K562 (cell line): ENCODE measurements around the gene AFAP1. TPM values are rescaled to one million over a fixed set of nuclear protein-coding genes. Genes with fewer than 3 reads are reported as not detected.

Source experiments
- ADNP ChIP-seq: fragments of 200-800 bp; sonication (Bioruptor generic); IDR thresholded peaks from 2 replicates; pipeline ENCODE4 v1.6.1; 2016; ENCODE audit warnings: missing genetic modification characterization, missing compliant biosample characterization
- BCOR ChIP-seq: fragments of 450-650 bp; IDR thresholded peaks from 2 replicates; pipeline ENCODE4 v1.6.1; 2016
- CEBPG ChIP-seq, 3 experiments: fragments of 200-800 bp in 1 of 3; sonication (Bioruptor generic) in 1 of 3; sonication (generic) in 1 of 3; formaldehyde crosslinking in 1 of 3; IDR thresholded peaks in 2 of 3; conservative IDR thresholded peaks in 1 of 3; 2 replicates each; pipeline versions ENCODE4 v1.6.1 to v1.8.0; 2016 to 2022; ENCODE audit warnings: missing compliant biosample characterization in 2 of 3, missing genetic modification characterization in 2 of 3, mild to moderate bottlenecking in 1 of 3, missing genetic modification reagents in 1 of 3
- JUNB ChIP-seq: fragments of 450-650 bp; formaldehyde crosslinking; conservative IDR thresholded peaks from 2 replicates; pipeline ENCODE4 v1.4.0; 2020; ENCODE audit warnings: mild to moderate bottlenecking
- KDM1A ChIP-seq, 2 experiments: fragments of 450-650 bp; IDR thresholded peaks; 2 replicates each; pipeline ENCODE4 v1.6.1; 2016; ENCODE audit warnings: mild to moderate bottlenecking in 2 of 2
- NCOA1 ChIP-seq: fragments of 450-650 bp; IDR thresholded peaks from 2 replicates; pipeline ENCODE4 v1.6.1; 2016; ENCODE audit warnings: low read depth
- RBFOX2 ChIP-seq: fragments of 200-400 bp; formaldehyde crosslinking; IDR thresholded peaks from 2 replicates; pipeline ENCODE4 v1.6.1; 2017; ENCODE audit warnings: low read depth, mild to moderate bottlenecking, low read length, moderate library complexity
- RBM17 ChIP-seq: fragments of 200-400 bp; formaldehyde crosslinking; IDR thresholded peaks from 2 replicates; pipeline ENCODE4 v1.6.1; 2017; ENCODE audit warnings: low read depth, mild to moderate bottlenecking, low read length, borderline replicate concordance
- RBM22 ChIP-seq: fragments of 200-400 bp; formaldehyde crosslinking; IDR thresholded peaks from 2 replicates; pipeline ENCODE4 v1.6.1; 2018; ENCODE audit warnings: low read length, low read depth; ENCODE audit not compliant: poor library complexity, severe bottlenecking
- RBM25 ChIP-seq: fragments of 200-400 bp; formaldehyde crosslinking; IDR thresholded peaks from 2 replicates; pipeline ENCODE4 v1.6.1; 2018; ENCODE audit warnings: low read length, low read depth, moderate library complexity; ENCODE audit not compliant: severe bottlenecking
- SRSF9 ChIP-seq: fragments of 200-400 bp; formaldehyde crosslinking; IDR thresholded peaks from 2 replicates; pipeline ENCODE4 v1.6.1; 2017; ENCODE audit warnings: low read depth, low read length, borderline replicate concordance
- TOE1 ChIP-seq, 2 experiments: fragments of 450-650 bp in 1 of 2; sonication (generic) in 1 of 2; formaldehyde crosslinking in 1 of 2; IDR thresholded peaks; 2 replicates each; pipeline versions ENCODE4 v1.7.1 to v1.8.0; 2016 to 2022; ENCODE audit warnings: borderline replicate concordance in 2 of 2, mild to moderate bottlenecking in 2 of 2, antibody characterized with exemption in 1 of 2, inconsistent platforms in 1 of 2, low read depth in 1 of 2, missing genetic modification reagents in 1 of 2, moderate library complexity in 1 of 2
- XRCC5 ChIP-seq: fragments of 200-400 bp; formaldehyde crosslinking; IDR thresholded peaks from 2 replicates; pipeline ENCODE4 v1.6.1; 2017; ENCODE audit warnings: low read depth, mild to moderate bottlenecking, low read length
- ZFP1 ChIP-seq: fragments of 450-650 bp; formaldehyde crosslinking; IDR thresholded peaks from 2 replicates; pipeline ENCODE4 v1.4.0; 2020; ENCODE audit warnings: mild to moderate bottlenecking, mixed read lengths
- ZNF239 ChIP-seq: fragments of 250-450 bp; sonication (Bioruptor Pico); IDR thresholded peaks from 2 replicates; pipeline ENCODE4 v1.4.0; 2020; ENCODE audit warnings: mild to moderate bottlenecking
- ZNF407 ChIP-seq: fragments of 450-650 bp; IDR thresholded peaks from 2 replicates; pipeline ENCODE4 v1.6.1; 2016; ENCODE audit warnings: low read depth
- ZNF644 ChIP-seq: fragments of 200-800 bp; sonication (Bioruptor generic); IDR thresholded peaks from 2 replicates; pipeline ENCODE4 v1.6.1; 2016; ENCODE audit warnings: low read depth, missing genetic modification characterization, missing compliant biosample characterization
- polyA plus RNA-seq, 8 experiments: library from polyadenylated mRNA; depleted of rRNA in 4 of 8; stranded (reverse) in 5 of 8; unstranded in 3 of 8; fragments of >200 nt; fragmentation: Nextera tagmentation in 2 of 8; fragmentation: Illumina TruSeq in 1 of 8; extraction: Ambion mirVana in 2 of 8; extraction: Trizol in 1 of 8; gene quantifications; 2 replicates each; pipeline versions ENCODE4 v1.2.1 to v1.2.3, GENCODE V29; 2011 to 2014; ENCODE audit warnings: inconsistent platforms in 1 of 8, missing spikeins in 1 of 8
- total RNA-seq, 7 experiments: library from RNA; depleted of rRNA in 6 of 7; stranded (reverse); fragments of >200 nt in 6 of 7; fragmentation: Illumina TruSeq in 2 of 7; extraction: Trizol in 2 of 7; gene quantifications; 2 replicates each; pipeline versions ENCODE4 v1.2.1 to v1.2.3, GENCODE V29; 2011 to 2021; ENCODE audit warnings: low replicate concordance in 1 of 7
- TF ChIP-seq, protein P1 (sequence below): fragments of 250-450 bp; sonication (Bioruptor Pico); IDR thresholded peaks from 2 replicates; pipeline ENCODE4 v1.5.0; 2022; ENCODE audit warnings: mild to moderate bottlenecking

The AFAP1 gene
- total and polyA plus RNA-seq, 9 of the 15 experiments (the other 6 are each of a cell fraction or from before 2014, with no cell fraction given) = 0.07 to 0.42 (median 0.12) TPM; not detected in 1

DNA sequence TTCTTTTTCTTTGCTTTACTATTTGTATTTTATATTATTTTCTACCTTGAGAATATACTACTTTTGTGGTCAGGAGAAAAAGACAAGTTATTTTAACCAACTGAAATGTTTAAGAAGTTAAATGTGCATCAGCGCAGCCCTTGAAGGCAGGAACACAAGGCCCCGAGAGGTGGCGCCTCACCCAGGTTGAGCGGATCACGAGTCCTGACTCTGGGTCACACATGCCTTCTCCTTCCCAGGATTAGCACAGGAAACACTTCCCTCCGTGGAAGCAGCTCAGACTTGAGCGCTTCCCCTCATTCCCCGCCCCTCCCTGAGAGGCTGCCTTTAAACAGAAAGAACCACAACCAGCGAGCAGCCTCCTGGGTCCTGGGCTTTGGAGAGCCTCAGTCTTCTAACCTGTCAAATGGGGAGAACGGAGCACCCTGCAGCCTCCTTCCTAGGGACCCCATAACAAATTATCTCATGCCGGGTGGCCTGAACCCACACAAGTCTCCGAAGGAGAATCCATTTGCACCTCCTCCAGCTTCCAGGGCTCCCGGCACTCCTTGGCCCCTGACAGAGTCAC, 217.6 kb downstream of the AFAP1 start (continued):
- TF ChIP-seq JUNB (CRISPR knock-in tag) (no peak), RBM25 (peak; percentile 18), BCOR (peak; percentile 68; the same call in 1 of the 2 replicates), SRSF9 (no peak), CEBPG (CRISPR knock-in tag; IDR thresholded peaks at IDR 0.05) (no peak), CEBPG (tag; conservative IDR thresholded peaks at IDR 0.05 in 1 of 2, IDR thresholded peaks at IDR 0.05 in 1 of 2) (no peak), ADNP (tag) (no peak), ZNF407 (no peak), ZFP1 (CRISPR knock-in tag) (no peak), XRCC5 (no peak), RBM17 (no peak), TOE1 (IDR thresholded peaks at IDR 0.05; ENCODE audit: borderline replicate concordance) (no peak), TOE1 (CRISPR knock-in tag; IDR thresholded peaks at IDR 0.05; ENCODE audit: borderline replicate concordance, low read depth) (no peak), ZNF239 (CRISPR knock-in tag) (no peak), NCOA1 (no peak), RBM22 (no peak), KDM1A (IDR thresholded peaks at IDR 0.05) (peak in 1 of 2 experiments; percentile 47; a peak in 1 of 4 replicates), RBFOX2 (no peak), ZNF644 (tag) (no peak)
- TF ChIP-seq, protein P1, sequence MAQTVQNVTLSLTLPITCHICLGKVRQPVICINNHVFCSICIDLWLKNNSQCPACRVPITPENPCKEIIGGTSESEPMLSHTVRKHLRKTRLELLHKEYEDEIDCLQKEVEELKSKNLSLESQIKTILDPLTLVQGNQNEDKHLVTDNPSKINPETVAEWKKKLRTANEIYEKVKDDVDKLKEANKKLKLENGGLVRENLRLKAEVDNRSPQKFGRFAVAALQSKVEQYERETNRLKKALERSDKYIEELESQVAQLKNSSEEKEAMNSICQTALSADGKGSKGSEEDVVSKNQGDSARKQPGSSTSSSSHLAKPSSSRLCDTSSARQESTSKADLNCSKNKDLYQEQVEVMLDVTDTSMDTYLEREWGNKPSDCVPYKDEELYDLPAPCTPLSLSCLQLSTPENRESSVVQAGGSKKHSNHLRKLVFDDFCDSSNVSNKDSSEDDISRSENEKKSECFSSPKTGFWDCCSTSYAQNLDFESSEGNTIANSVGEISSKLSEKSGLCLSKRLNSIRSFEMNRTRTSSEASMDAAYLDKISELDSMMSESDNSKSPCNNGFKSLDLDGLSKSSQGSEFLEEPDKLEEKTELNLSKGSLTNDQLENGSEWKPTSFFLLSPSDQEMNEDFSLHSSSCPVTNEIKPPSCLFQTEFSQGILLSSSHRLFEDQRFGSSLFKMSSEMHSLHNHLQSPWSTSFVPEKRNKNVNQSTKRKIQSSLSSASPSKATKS (CRISPR knock-in tag) = no peak
